Liver (tissue), 9 donors: ENCODE measurements around the gene VAMP1. TPM values are rescaled to one million over a fixed set of nuclear protein-coding genes. Genes with fewer than 3 reads are reported as not detected.

ENCODE experiments used
- DNase-seq: peaks from one replicate; pipeline ENCODE4 v3.0.0-alpha.2; 2017; ENCODE audit warnings: low spot score
- H3K27ac ChIP-seq, 2 donors: one replicate each; pipeline ENCODE4 v1.7.0; 2013; ENCODE audit warnings: inconsistent platforms in 2 of 2, low read length in 2 of 2, control low read depth in 1 of 2, low read depth in 1 of 2, mild to moderate bottlenecking in 1 of 2
- H3K27me3 ChIP-seq, 4 donors: one replicate each; pipeline versions ENCODE4 v1.6.1 to v1.7.0; 2013; ENCODE audit warnings: low read length in 3 of 4, inconsistent platforms in 1 of 4, mild to moderate bottlenecking in 1 of 4, moderate library complexity in 1 of 4; ENCODE audit not compliant: control insufficient read depth in 4 of 4, insufficient read depth in 4 of 4
- H3K36me3 ChIP-seq, 4 donors: one replicate each; pipeline versions ENCODE4 v1.6.1 to v1.7.0; 2013; ENCODE audit warnings: low read length in 3 of 4, mild to moderate bottlenecking in 3 of 4, low read depth in 1 of 4, moderate library complexity in 1 of 4; ENCODE audit not compliant: control insufficient read depth in 4 of 4, insufficient read depth in 3 of 4
- H3K4me1 ChIP-seq, 4 donors: one replicate each; pipeline versions ENCODE4 v1.6.1 to v1.7.0; 2013; ENCODE audit warnings: low read length in 3 of 4, mild to moderate bottlenecking in 3 of 4, moderate library complexity in 1 of 4; ENCODE audit not compliant: control insufficient read depth in 4 of 4, insufficient read depth in 4 of 4
- H3K4me3 ChIP-seq, 3 donors: one replicate each; pipeline versions ENCODE4 v1.6.1 to v1.7.0; 2013; ENCODE audit warnings: low read length in 3 of 3, control low read depth in 1 of 3, low read depth in 1 of 3, mild to moderate bottlenecking in 1 of 3
- H3K9ac ChIP-seq, 2 donors: one replicate each; pipeline ENCODE4 v1.7.0; 2013; ENCODE audit warnings: low read length in 2 of 2, mild to moderate bottlenecking in 2 of 2, moderate library complexity in 2 of 2, control low read depth in 1 of 2, low read depth in 1 of 2
- H3K9me3 ChIP-seq, 4 donors: one replicate each; pipeline versions ENCODE4 v1.6.1 to v1.7.0; 2013; ENCODE audit warnings: low read length in 3 of 4; ENCODE audit not compliant: control insufficient read depth in 4 of 4
- ATF3 ChIP-seq: IDR thresholded peaks from 2 replicates; pipeline ENCODE4 v1.6.1; 2016; ENCODE audit warnings: antibody characterized with exemption
- FOXA1 ChIP-seq: IDR thresholded peaks from 2 replicates; pipeline ENCODE4 v1.6.1; 2016; ENCODE audit warnings: antibody characterized with exemption
- FOXA2 ChIP-seq: IDR thresholded peaks from 2 replicates; pipeline ENCODE4 v1.6.1; 2016; ENCODE audit warnings: antibody characterized with exemption
- GABPA ChIP-seq, 2 donors: IDR thresholded peaks in 1 of 2; conservative IDR thresholded peaks in 1 of 2; 2 replicates each; pipeline ENCODE4 v1.6.1; 2016; ENCODE audit warnings: antibody characterized with exemption in 2 of 2, mild to moderate bottlenecking in 1 of 2, moderate library complexity in 1 of 2
- HNF4G ChIP-seq: IDR thresholded peaks from 2 replicates; pipeline ENCODE4 v1.6.1; 2016; ENCODE audit warnings: antibody characterized with exemption
- JUND ChIP-seq, 2 donors: IDR thresholded peaks; 2 replicates each; pipeline ENCODE4 v1.6.1; 2016; ENCODE audit warnings: antibody characterized with exemption in 2 of 2
- NR2F2 ChIP-seq: IDR thresholded peaks from 2 replicates; pipeline ENCODE4 v1.6.1; 2016; ENCODE audit warnings: antibody characterized with exemption
- RXRA ChIP-seq, 2 donors: IDR thresholded peaks; 2 replicates each; pipeline ENCODE4 v1.6.1; 2017 to 2018; ENCODE audit warnings: antibody characterized with exemption in 2 of 2, mild to moderate bottlenecking in 1 of 2
- SP1 ChIP-seq: IDR thresholded peaks from 2 replicates; pipeline ENCODE4 v1.6.1; 2018; ENCODE audit warnings: antibody characterized with exemption, mild to moderate bottlenecking
- TAF1 ChIP-seq: conservative IDR thresholded peaks from 2 replicates; pipeline ENCODE4 v1.6.1; 2016; ENCODE audit warnings: antibody characterized with exemption, mild to moderate bottlenecking
- YY1 ChIP-seq: IDR thresholded peaks from 2 replicates; pipeline ENCODE4 v1.6.1; 2016; ENCODE audit warnings: antibody characterized with exemption, mild to moderate bottlenecking
- ZBTB33 ChIP-seq: IDR thresholded peaks from 2 replicates; pipeline ENCODE4 v1.6.1; 2016; ENCODE audit warnings: antibody characterized with exemption
- WGBS: extraction: QIAGEN DNeasy Blood & Tissue Kit; methylation state at CpG from one replicate; pipeline ENCODE4 v1.1.7; 2013; 5-methylcytosine and 5-hydroxymethylcytosine counted together
- polyA plus RNA-seq, 2 donors: library from polyadenylated mRNA; stranded (reverse) in 1 of 2; unstranded in 1 of 2; fragments of 200-250 nt in 1 of 2; fragments of >200 nt in 1 of 2; fragmentation: Nextera tagmentation in 1 of 2; extraction: Ambion mirVana in 1 of 2; gene quantifications; one replicate each; pipeline versions ENCODE4 v1.2.1 to v1.2.3, GENCODE V29; 2013 to 2015
- total RNA-seq, 2 donors: library from RNA; depleted of rRNA; stranded (reverse); fragments of >200 nt; gene quantifications; one replicate each; pipeline ENCODE4 v1.2.3, GENCODE V29; 2014
- TF ChIP-seq, protein P1 (sequence below): IDR thresholded peaks from 2 replicates; pipeline ENCODE4 v1.6.1; 2016; ENCODE audit warnings: antibody characterized with exemption
- TF ChIP-seq, protein P2 (sequence below): IDR thresholded peaks from 2 replicates; pipeline ENCODE4 v1.6.1; 2016; ENCODE audit warnings: antibody characterized with exemption, mild to moderate bottlenecking
- TF ChIP-seq, protein P3 (sequence below): fragments of 150-350 bp; IDR thresholded peaks from 2 replicates; pipeline ENCODE4 v1.5.1; 2017; ENCODE audit warnings: improper control_type of control experiment, low read depth, low read length; ENCODE audit not compliant: missing input control
- donor health status: healthy.
- donor health status: healthy.
- donor health status: healthy.
- donor health status: healthy.
- donor health status: healthy.

Gene VAMP1
- total and polyA plus RNA-seq, 4 donors = 2.4 to 6.4 (median 5.0) TPM

- Histone ChIP-seq H3K27me3 (no peaks in the 10 kb centered on the region), H3K9ac (no peak overlapping the region), H3K4me3 (no peak overlapping the region), H3K27ac (no peak overlapping the region), H3K9me3 (no peaks in the 10 kb centered on the region), H3K36me3 (peaks cover 0 to 3% (median under 1%) of the 10 kb centered on the region in 4 donors), H3K4me1 (no peaks in the 10 kb centered on the region)
- TF ChIP-seq FOXA2 (no peak), GABPA (IDR thresholded peaks at IDR 0.05 in 1 of 2, conservative IDR thresholded peaks at IDR 0.05 in 1 of 2) (no peak), ZBTB33 (no peak), NR2F2 (no peak), ATF3 (no peak), HNF4G (no peak), YY1 (no peak), FOXA1 (no peak), RXRA (IDR thresholded peaks at IDR 0.05) (no peak)
- TF ChIP-seq, protein P1, sequence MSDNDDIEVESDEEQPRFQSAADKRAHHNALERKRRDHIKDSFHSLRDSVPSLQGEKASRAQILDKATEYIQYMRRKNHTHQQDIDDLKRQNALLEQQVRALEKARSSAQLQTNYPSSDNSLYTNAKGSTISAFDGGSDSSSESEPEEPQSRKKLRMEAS = no peak
- TF ChIP-seq, protein P2, sequence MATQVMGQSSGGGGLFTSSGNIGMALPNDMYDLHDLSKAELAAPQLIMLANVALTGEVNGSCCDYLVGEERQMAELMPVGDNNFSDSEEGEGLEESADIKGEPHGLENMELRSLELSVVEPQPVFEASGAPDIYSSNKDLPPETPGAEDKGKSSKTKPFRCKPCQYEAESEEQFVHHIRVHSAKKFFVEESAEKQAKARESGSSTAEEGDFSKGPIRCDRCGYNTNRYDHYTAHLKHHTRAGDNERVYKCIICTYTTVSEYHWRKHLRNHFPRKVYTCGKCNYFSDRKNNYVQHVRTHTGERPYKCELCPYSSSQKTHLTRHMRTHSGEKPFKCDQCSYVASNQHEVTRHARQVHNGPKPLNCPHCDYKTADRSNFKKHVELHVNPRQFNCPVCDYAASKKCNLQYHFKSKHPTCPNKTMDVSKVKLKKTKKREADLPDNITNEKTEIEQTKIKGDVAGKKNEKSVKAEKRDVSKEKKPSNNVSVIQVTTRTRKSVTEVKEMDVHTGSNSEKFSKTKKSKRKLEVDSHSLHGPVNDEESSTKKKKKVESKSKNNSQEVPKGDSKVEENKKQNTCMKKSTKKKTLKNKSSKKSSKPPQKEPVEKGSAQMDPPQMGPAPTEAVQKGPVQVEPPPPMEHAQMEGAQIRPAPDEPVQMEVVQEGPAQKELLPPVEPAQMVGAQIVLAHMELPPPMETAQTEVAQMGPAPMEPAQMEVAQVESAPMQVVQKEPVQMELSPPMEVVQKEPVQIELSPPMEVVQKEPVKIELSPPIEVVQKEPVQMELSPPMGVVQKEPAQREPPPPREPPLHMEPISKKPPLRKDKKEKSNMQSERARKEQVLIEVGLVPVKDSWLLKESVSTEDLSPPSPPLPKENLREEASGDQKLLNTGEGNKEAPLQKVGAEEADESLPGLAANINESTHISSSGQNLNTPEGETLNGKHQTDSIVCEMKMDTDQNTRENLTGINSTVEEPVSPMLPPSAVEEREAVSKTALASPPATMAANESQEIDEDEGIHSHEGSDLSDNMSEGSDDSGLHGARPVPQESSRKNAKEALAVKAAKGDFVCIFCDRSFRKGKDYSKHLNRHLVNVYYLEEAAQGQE = no peak
- TF ChIP-seq, protein P3, sequence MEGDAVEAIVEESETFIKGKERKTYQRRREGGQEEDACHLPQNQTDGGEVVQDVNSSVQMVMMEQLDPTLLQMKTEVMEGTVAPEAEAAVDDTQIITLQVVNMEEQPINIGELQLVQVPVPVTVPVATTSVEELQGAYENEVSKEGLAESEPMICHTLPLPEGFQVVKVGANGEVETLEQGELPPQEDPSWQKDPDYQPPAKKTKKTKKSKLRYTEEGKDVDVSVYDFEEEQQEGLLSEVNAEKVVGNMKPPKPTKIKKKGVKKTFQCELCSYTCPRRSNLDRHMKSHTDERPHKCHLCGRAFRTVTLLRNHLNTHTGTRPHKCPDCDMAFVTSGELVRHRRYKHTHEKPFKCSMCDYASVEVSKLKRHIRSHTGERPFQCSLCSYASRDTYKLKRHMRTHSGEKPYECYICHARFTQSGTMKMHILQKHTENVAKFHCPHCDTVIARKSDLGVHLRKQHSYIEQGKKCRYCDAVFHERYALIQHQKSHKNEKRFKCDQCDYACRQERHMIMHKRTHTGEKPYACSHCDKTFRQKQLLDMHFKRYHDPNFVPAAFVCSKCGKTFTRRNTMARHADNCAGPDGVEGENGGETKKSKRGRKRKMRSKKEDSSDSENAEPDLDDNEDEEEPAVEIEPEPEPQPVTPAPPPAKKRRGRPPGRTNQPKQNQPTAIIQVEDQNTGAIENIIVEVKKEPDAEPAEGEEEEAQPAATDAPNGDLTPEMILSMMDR = no peak
- DNase-seq = no peak
- 91% methylated on average over 3 of the region's 3 CpGs for WGBS
Measured at GRCh38 chr12:6437586-6437985, 32.9 kb downstream of the VAMP1 start.

- WGBS = 90% methylated on average over 13 of the region's 13 CpGs
- H3K4me1 ChIP-seq = no peaks in the 10 kb centered on the region
- no peak overlapping the region for H3K27ac ChIP-seq
- DNase-seq = no peak
- peaks cover 0 to 1% (median 0%) of the 10 kb centered on the region in 4 donors for H3K36me3 ChIP-seq
- H3K9ac ChIP-seq = no peak overlapping the region
- no peaks in the 10 kb centered on the region for H3K9me3 ChIP-seq
- no peaks in the 10 kb centered on the region for H3K27me3 ChIP-seq
- H3K4me3 ChIP-seq = no peak overlapping the region
- TF ChIP-seq SP1 (no peak), JUND (IDR thresholded peaks at IDR 0.05) (no peak), NR2F2 (no peak), ATF3 (no peak), GABPA (IDR thresholded peaks at IDR 0.05 in 1 of 2, conservative IDR thresholded peaks at IDR 0.05 in 1 of 2) (no peak), ZBTB33 (no peak), TAF1 (no peak), RXRA (IDR thresholded peaks at IDR 0.05) (no peak)
- TF ChIP-seq, protein P1 = no peak
- TF ChIP-seq, protein P2 = no peak
Measured at GRCh38 chr12:6435961-6436715, 34.3 kb downstream of the VAMP1 start.
